A204.1 (cell line): ENCODE measurements around the gene PSD2.

Source experiments
- FAIRE-seq: peaks from 2 replicates; lab custom pipeline; 2012; peaks lifted over from hg19 to GRCh38; lab: Jason Lieb, UNC

The PSD2 gene

GRCh38 chr5:139795074-139796001, at the start of gene PSD2:
TSS of gene PSD2 (plus strand) at chr5:139795808. CDS start at chr5:139809441, 13,633 bp downstream.
- FAIRE-seq = no peak

GRCh38 chr5:139746691-139747582, 48.7 kb upstream of the PSD2 start:
- FAIRE-seq = no peak

- FAIRE-seq = no peak
These were observed 47.8 kb upstream of the PSD2 start for GRCh38 chr5:139747583-139748504.

- no peak for FAIRE-seq
These were observed 47.1 kb upstream of the PSD2 start for GRCh38 chr5:139748505-139748826.

GRCh38 chr5:139749242-139749641, 46.4 kb upstream of the PSD2 start:
- FAIRE-seq = no peak

GRCh38 chr5:139751236-139751635, 44.4 kb upstream of the PSD2 start:
- FAIRE-seq = no peak

GRCh38 chr5:139752506-139753473, 42.8 kb upstream of the PSD2 start:
- no peak for FAIRE-seq

GRCh38 chr5:139755892-139756671, 39.5 kb upstream of the PSD2 start:
- FAIRE-seq = no peak

GRCh38 chr5:139756971-139757370, 38.6 kb upstream of the PSD2 start:
- FAIRE-seq = no peak

- FAIRE-seq = no peak
These were observed 37.7 kb upstream of the PSD2 start for GRCh38 chr5:139757727-139758509.

GRCh38 chr5:139758510-139759075, 37.0 kb upstream of the PSD2 start:
- FAIRE-seq = no peak

GRCh38 chr5:139759219-139759721, 36.3 kb upstream of the PSD2 start:
- FAIRE-seq = no peak

GRCh38 chr5:139760066-139761056, 35.2 kb upstream of the PSD2 start:
- no peak for FAIRE-seq

GRCh38 chr5:139761057-139761450, 34.6 kb upstream of the PSD2 start:
- no peak for FAIRE-seq

GRCh38 chr5:139761501-139761900, 34.1 kb upstream of the PSD2 start:
- FAIRE-seq = no peak

- FAIRE-seq = no peak
These were observed 32.9 kb upstream of the PSD2 start for GRCh38 chr5:139762615-139763170.

- no peak for FAIRE-seq
These were observed 32.2 kb upstream of the PSD2 start for GRCh38 chr5:139763280-139763929.
